Measurements from ENCODE around the gene JAML. TPM values are rescaled to one million over a fixed set of nuclear protein-coding genes. Genes with fewer than 3 reads are reported as not detected.

JAML gene
- not detected in 2 replicates for total RNA-seq

GRCh38 chr11:118224511-118225188 is at the start of gene JAML:
JAML (minus strand) TSS chr11:118225011; CDS start chr11:118214866, 10,145 bp downstream.

GRCh38 chr11:118263695-118264568 is 39.1 kb upstream of the JAML start, which contains the start of gene MPZL2:
MPZL2 (minus strand) TSS chr11:118264297; CDS start chr11:118264153, 144 bp downstream.

GRCh38 chr11:118251858-118252652 is 27.2 kb upstream of the JAML start, which contains the start of gene MPZL3:
MPZL3 (minus strand) TSS chr11:118252365; CDS start chr11:118252294, 71 bp downstream.

GRCh38 chr11:118175993-118176777 is 48.6 kb downstream of the JAML start, which contains the start of gene SCN2B:
SCN2B (minus strand) TSS chr11:118176639; CDS start chr11:118176431, 208 bp downstream.

GRCh38 chr11:118152552-118153471 is 72.0 kb downstream of the JAML start, which contains the start of gene SCN4B:
SCN4B (minus strand) TSS chr11:118152823; CDS start chr11:118152673, 150 bp downstream.

Small RNA genes within 50 kb of the gene (small RNA-seq; reads per million reads assigned to genes)
- gene HSPE1P18 = not detected

Other genes starting within 250 kb of the JAML start
- gene IL10RA, start 238.6 kb downstream of the JAML start, total RNA-seq = 0.37 TPM in 1 of 2 replicates, not detected in the other
- gene TMPRSS4, start 147.9 kb downstream of the JAML start, total RNA-seq = not detected in 2 replicates
- not detected in 2 replicates for gene SMIM35, start 138.0 kb downstream of the JAML start, total RNA-seq
- not detected in 2 replicates for gene SCN4B, start 72.2 kb downstream of the JAML start, total RNA-seq
- under 0.01 TPM in 1 of 2 replicates, not detected in the other for gene SCN2B, start 48.4 kb downstream of the JAML start, total RNA-seq
- gene MPZL3, start 27.4 kb upstream of the JAML start, total RNA-seq = 0.20 and 0.37 TPM in 2 replicates
- not detected in 2 replicates for gene MPZL2, start 39.3 kb upstream of the JAML start, total RNA-seq
- not detected in 2 replicates for gene CD3E, start 79.7 kb upstream of the JAML start, total RNA-seq
- gene CD3D, start 117.7 kb upstream of the JAML start, total RNA-seq = not detected in 2 replicates
- not detected in 2 replicates for gene CD3G, start 119.3 kb upstream of the JAML start, total RNA-seq
- gene UBE4A, start 134.6 kb upstream of the JAML start, total RNA-seq = 43.4 and 54.2 TPM in 2 replicates
- 26.6 and 31.6 TPM in 2 replicates for gene ATP5MG, start 176.6 kb upstream of the JAML start, total RNA-seq
- 28.7 and 39.1 TPM in 2 replicates for gene KMT2A, start 211.5 kb upstream of the JAML start, total RNA-seq

All from subcutaneous preadipocyte (primary cell).